Measurements from ENCODE around the gene GPX3.

DNA sequence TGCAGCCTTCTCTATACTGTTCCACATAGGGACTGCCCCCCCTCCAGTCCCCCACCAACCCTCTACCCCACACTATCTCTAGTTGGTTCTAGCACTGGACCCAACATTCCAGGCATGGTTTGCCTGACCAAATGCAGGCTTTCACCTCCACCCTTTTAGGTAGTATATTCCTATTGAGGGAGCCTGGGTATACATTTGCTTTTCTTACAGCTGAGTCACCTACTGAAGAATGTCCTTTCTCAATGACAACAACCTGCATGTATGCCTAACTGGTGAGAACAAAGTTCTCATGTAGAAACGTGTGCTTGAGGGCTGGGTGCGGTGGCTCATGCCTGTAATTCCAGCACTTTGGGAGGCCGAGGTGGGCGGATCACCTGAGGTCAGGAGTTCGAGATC, 52.2 kb downstream of the GPX3 start:
- TF ChIP-seq, protein P1, sequence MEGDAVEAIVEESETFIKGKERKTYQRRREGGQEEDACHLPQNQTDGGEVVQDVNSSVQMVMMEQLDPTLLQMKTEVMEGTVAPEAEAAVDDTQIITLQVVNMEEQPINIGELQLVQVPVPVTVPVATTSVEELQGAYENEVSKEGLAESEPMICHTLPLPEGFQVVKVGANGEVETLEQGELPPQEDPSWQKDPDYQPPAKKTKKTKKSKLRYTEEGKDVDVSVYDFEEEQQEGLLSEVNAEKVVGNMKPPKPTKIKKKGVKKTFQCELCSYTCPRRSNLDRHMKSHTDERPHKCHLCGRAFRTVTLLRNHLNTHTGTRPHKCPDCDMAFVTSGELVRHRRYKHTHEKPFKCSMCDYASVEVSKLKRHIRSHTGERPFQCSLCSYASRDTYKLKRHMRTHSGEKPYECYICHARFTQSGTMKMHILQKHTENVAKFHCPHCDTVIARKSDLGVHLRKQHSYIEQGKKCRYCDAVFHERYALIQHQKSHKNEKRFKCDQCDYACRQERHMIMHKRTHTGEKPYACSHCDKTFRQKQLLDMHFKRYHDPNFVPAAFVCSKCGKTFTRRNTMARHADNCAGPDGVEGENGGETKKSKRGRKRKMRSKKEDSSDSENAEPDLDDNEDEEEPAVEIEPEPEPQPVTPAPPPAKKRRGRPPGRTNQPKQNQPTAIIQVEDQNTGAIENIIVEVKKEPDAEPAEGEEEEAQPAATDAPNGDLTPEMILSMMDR (IDR thresholded peaks at IDR 0.05; ENCODE audit: poor library complexity) = no peak
- no peak for TF ChIP-seq EZH2 (IDR thresholded peaks at IDR 0.05; ENCODE audit: borderline replicate concordance)

Data from hepatocyte (in vitro differentiated cells).